ENCODE results near the gene CDKL1. TPM values are rescaled to one million over a fixed set of nuclear protein-coding genes. Genes with fewer than 3 reads are reported as not detected.
A peak's percentile ranks its signal among the peaks of the same experiment; 100 is the strongest.

CDKL1 gene
- total RNA-seq, 1 experiment from 2014 or later: 5.4 TPM

DNA sequence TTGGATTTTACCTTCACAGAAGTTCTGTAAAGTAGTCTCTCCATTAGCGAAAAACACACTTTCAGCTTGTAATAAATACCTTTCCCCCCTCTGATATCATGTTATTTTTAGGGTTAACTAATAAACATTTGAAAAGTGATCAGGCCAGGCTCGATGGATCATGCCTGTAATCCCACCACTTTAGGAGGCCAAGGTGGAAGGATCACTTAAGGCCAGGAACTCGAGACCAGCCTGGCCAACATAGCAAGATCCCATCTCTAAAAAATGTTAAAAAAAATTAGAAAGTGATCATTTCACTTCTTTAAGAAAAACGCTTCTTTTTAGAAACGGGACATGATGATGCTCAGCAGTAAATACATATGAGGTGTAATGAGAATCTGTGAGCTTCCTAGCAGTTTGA is 2.0 kb downstream of the CDKL1 start:
- CTCF ChIA-PET: no interaction called here
- no TSS peak for BruUV-seq (replicated peaks)
- H3K27ac Mint-ChIP-seq (ENCODE audit: unreplicated experiment): no peak overlapping the region
- Histone ChIP-seq H3K27me3 (replicated peaks; ENCODE audit: control insufficient read depth, insufficient read depth, low read length) (no peaks in the 10 kb centered on the region), H3K4me3 (ENCODE audit: low read depth, low read length) (no peak overlapping the region), H3K4me1 (peaks cover 5% of the 10 kb centered on the region), H3K36me3 (ENCODE audit: control insufficient read depth, insufficient read depth, low read length) (no peaks in the 10 kb centered on the region), H3K9me3 (no peaks in the 10 kb centered on the region)
- intact Hi-C loops (cut with micrococcal nuclease; ENCODE audit: unreplicated experiment): loop anchor here (5.0 kb wide), 2 partner anchors 48 to 138 kb away; partner anchors contain the start of gene MAP4K5
- H3K36me3 Mint-ChIP-seq (ENCODE audit: insufficient read depth, unreplicated experiment): no peaks in the 10 kb centered on the region
- TF ChIP-seq CTCF (IDR thresholded peaks at IDR 0.05; ENCODE audit: insufficient read depth in 1 of 2, low read depth in 1 of 2, low read length in 1 of 2, severe bottlenecking in 1 of 2, unreplicated experiment in 1 of 2): no peak
- H3K4me1 Mint-ChIP-seq (ENCODE audit: low read depth, unreplicated experiment): peaks cover 7% of the 10 kb centered on the region
- no peak for DNase-seq
- no peak overlapping the region for H3K4me3 Mint-ChIP-seq (ENCODE audit: unreplicated experiment)
- POLR2A ChIA-PET: no interaction called here
- H3K27me3 Mint-ChIP-seq (ENCODE audit: insufficient read depth, unreplicated experiment): no peaks in the 10 kb centered on the region
- H3K9me3 Mint-ChIP-seq (ENCODE audit: unreplicated experiment): no peaks in the 10 kb centered on the region

DNA sequence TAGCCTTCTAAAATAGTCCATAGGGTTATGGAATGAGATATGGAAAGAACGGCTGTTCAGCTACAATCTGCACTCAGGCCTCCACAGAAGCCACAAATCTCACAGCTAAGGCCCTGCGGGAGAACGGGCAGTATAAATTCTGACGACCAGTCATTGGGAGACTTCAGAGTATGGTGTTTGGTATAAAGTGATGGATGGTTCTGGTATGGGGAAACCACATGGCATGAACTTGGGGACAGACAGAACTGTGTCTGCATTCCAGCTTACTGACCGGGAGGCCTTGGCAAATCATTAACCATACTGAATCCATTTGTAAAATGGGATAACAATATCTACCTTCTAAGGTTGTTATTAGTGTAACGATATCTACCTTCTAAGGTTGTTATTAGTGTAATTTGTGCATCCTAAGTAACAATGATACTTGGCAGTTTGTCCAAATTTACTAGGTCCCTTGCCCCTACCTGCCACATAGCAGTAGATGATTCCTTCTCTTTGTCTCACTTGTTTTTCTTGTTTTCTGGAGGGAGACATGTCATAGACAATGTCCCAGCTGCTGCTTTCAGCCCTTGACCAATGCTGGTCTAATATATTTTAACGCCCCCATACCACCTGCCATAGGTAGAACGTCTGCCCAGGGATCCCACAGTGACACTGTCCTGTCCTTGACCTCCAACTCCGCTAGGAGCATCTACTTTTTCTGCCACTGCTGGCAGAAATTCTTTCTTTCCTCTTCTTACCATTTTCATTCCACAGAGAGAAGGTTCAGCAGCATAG is 6.8 kb downstream of the CDKL1 start:
- no peak overlapping the region for H3K4me3 ChIP-seq (ENCODE audit: low read depth, low read length)
- H3K9me3 ChIP-seq: no peaks in the 10 kb centered on the region
- no peak overlapping the region for H3K27ac Mint-ChIP-seq (ENCODE audit: unreplicated experiment)
- ChIA-PET POLR2A (no interaction called here), CTCF (no interaction called here)
- no peaks in the 10 kb centered on the region for H3K27me3 ChIP-seq (replicated peaks; ENCODE audit: control insufficient read depth, insufficient read depth, low read length)
- peaks cover 11% of the 10 kb centered on the region for H3K4me1 ChIP-seq
- H3K4me1 Mint-ChIP-seq (ENCODE audit: low read depth, unreplicated experiment): peaks cover 11% of the 10 kb centered on the region
- peak in 1 of 2 experiments; percentile 15 for DNase-seq
- no TSS peak for BruUV-seq (replicated peaks)
- no peak for TF ChIP-seq CTCF (IDR thresholded peaks at IDR 0.05; ENCODE audit: insufficient read depth in 1 of 2, low read depth in 1 of 2, low read length in 1 of 2, severe bottlenecking in 1 of 2, unreplicated experiment in 1 of 2)
- H3K27me3 Mint-ChIP-seq (ENCODE audit: insufficient read depth, unreplicated experiment): no peaks in the 10 kb centered on the region
- intact Hi-C loops (cut with micrococcal nuclease; ENCODE audit: unreplicated experiment): no loop called here
- H3K36me3 Mint-ChIP-seq (ENCODE audit: insufficient read depth, unreplicated experiment): no peaks in the 10 kb centered on the region
- H3K9me3 Mint-ChIP-seq (ENCODE audit: unreplicated experiment): no peaks in the 10 kb centered on the region
- no peaks in the 10 kb centered on the region for H3K36me3 ChIP-seq (ENCODE audit: control insufficient read depth, insufficient read depth, low read length)
- H3K4me3 Mint-ChIP-seq (ENCODE audit: unreplicated experiment): no peak overlapping the region

GRCh38 chr14:50388256-50388931 is 8.3 kb downstream of the CDKL1 start:
- H3K4me1 ChIP-seq: peaks cover 14% of the 10 kb centered on the region
- Mint-ChIP-seq H3K4me3 (ENCODE audit: unreplicated experiment) (no peak overlapping the region), H3K27me3 (ENCODE audit: insufficient read depth, unreplicated experiment) (no peaks in the 10 kb centered on the region), H3K9me3 (ENCODE audit: unreplicated experiment) (no peaks in the 10 kb centered on the region), H3K27ac (ENCODE audit: unreplicated experiment) (no peak overlapping the region), H3K36me3 (ENCODE audit: insufficient read depth, unreplicated experiment) (no peaks in the 10 kb centered on the region), H3K4me1 (ENCODE audit: low read depth, unreplicated experiment) (peaks cover 19% of the 10 kb centered on the region)
- no peak overlapping the region for H3K4me3 ChIP-seq (ENCODE audit: low read depth, low read length)
- no TSS peak for BruUV-seq (replicated peaks)
- no peaks in the 10 kb centered on the region for H3K27me3 ChIP-seq (replicated peaks; ENCODE audit: control insufficient read depth, insufficient read depth, low read length)
- no peaks in the 10 kb centered on the region for H3K9me3 ChIP-seq
- intact Hi-C loops (cut with micrococcal nuclease; ENCODE audit: unreplicated experiment): no loop called here
- ChIA-PET POLR2A (no interaction called here), CTCF (no interaction called here)
- DNase-seq: no peak
- H3K36me3 ChIP-seq (ENCODE audit: control insufficient read depth, insufficient read depth, low read length): no peaks in the 10 kb centered on the region
- no peak for TF ChIP-seq CTCF (IDR thresholded peaks at IDR 0.05; ENCODE audit: insufficient read depth in 1 of 2, low read depth in 1 of 2, low read length in 1 of 2, severe bottlenecking in 1 of 2, unreplicated experiment in 1 of 2)
